ENCODE measurements around the gene GFOD1.

GFOD1 gene

GRCh38 chr6:13315896-13316295, 171.5 kb downstream of the GFOD1 start:
- no peak for DNase-seq (ENCODE audit: low read depth)

GRCh38 chr6:13314806-13315205, 172.6 kb downstream of the GFOD1 start:
- DNase-seq (ENCODE audit: low read depth): no peak

- DNase-seq (ENCODE audit: low read depth): no peak
Measured at GRCh38 chr6:13311155-13311554, 176.2 kb downstream of the GFOD1 start.

- no peak for DNase-seq (ENCODE audit: low read depth)
Measured at GRCh38 chr6:13308332-13308731, 179.1 kb downstream of the GFOD1 start.
